ENCODE results near the gene PIK3R4. TPM values are rescaled to one million over a fixed set of nuclear protein-coding genes. Genes with fewer than 3 reads are reported as not detected.

Gene PIK3R4
- total RNA-seq, 2 experiments from 2014 or later, result 34.3 to 34.9 TPM

DNA sequence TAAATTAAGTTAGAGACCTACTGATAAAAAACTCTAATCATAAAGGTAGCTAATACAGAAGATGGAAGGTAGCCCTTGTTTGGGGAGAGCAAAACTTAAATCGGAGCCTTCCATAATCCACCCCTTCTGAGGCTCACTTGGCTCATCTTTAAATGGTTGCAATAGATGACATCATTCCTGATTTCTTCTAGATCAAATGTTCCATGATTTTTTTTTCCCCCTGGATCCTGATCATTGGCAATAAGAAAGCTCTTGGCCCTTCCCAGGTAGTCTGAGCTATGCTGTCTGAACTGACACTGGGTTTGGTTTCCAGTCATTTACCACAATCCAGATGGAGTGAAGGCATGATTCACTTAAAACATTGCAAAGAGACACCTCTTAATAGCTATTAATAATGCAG, 92.5 kb downstream of the PIK3R4 start:
- ChIA-PET POLR2A (no interaction called here), CTCF (no interaction called here)

DNA sequence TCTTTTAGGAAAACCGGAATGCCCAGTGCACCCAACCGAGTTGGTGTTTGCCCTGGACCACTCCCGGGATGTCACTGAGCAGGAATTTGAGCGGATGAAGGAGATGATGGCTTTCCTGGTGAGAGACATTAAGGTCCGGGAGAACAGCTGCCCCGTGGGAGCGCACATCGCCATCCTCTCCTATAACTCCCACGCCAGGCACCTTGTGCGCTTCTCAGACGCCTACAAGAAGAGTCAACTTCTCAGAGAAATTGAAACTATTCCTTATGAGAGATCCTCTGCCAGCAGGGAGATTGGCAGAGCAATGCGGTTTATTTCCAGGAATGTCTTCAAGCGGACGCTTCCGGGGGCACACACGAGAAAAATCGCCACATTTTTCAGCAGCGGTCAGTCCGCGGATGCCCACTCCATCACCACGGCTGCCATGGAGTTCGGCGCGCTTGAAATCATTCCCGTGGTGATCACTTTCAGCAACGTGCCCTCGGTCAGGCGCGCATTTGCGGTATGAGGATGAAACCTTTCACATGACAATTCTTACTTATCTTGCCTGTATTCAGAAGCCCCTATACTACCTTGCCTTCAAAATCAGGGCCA, 97.5 kb downstream of the PIK3R4 start:
- CTCF ChIA-PET, result no interaction called here
- POLR2A ChIA-PET, result no interaction called here

DNA sequence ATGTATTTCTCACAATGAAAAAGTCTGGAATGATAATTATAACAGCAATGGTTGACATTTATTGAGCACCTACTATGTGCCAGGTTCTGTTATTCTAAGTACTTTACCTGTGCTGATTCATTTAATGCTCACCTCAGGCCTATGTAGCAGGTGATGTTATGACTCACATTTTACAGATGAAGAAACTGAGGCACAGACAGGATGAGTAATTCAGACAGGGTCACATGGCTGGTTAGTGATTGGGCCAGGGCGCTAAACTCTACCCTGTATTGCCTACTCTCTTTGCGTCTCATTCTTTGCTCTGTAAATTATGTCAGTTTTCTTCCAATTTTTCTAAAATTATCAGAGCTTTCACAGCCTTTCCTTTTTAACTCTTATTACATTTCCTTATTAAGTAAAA, 98.3 kb downstream of the PIK3R4 start:
- POLR2A ChIA-PET, result no interaction called here
- CTCF ChIA-PET, result no interaction called here

DNA sequence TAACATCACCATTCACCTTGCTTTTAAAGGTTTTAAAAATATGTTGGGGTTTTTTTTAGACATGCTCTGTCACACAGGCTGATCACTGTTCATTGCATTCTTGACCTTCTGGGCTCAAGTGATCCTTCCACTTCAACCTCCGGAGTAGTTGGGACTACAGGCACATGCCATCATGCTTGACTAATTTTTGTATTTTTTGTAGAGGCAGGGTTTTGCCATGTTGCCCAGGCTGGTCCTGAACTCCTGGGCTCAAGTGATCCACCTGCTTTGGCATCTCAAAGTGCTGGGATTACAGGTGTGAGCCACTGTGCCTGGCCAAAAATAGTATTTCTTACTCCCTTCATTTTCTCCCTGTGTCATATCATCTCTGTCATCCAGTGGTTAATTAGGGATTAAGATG, 101.4 kb downstream of the PIK3R4 start:
- ChIA-PET CTCF (no interaction called here), POLR2A (no interaction called here)

DNA sequence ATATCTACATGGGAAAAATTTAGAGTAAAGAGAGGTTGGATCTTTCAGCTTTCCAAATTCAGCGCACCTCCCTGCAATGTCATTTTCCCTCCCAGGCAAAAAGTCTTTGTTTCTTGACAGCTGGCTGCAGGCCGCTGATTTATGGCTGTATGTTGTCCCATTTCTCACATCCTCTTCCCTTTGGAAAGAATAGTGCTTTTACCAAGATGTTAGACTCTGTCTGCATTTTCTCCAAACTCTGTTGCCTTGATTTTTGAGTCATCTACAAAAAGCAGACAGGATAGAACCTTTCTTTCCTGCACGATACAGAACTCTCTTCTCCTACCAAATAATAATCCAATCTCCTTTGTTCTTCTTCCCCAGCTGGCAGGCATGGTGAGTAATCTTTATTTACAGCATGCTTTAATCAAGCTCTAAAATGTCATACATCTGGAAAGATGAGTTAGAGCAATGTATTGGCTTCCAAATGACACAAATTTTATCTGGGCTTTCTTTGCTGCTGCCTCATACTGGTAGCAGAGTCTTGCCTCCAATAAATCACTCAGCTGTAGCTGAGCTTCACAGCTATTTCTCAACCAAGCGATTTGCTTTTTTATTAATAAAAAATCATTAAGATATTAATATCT, 101.9 kb downstream of the PIK3R4 start:
- POLR2A ChIA-PET, result no interaction called here
- CTCF ChIA-PET, result no interaction called here

DNA sequence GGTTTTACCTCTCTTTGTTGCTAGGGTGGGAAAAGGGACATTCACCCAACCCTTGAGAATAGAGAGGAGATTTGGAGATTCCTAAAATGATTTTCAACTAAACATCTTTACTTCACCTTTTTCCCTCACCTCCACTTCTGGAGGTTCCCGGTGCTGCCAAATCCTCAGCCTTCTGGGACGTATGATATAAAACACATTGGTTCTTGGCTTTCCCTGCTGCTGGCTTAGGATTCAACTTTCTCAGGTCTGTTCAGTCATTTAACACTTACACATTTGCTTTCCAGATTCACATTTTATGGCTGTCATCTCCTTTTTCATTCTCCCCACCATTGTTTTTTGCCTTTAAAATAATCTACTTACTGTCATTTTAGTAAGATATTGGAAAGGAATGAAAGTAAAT, 106.6 kb downstream of the PIK3R4 start:
- ChIA-PET CTCF (no interaction called here), POLR2A (no interaction called here)

DNA sequence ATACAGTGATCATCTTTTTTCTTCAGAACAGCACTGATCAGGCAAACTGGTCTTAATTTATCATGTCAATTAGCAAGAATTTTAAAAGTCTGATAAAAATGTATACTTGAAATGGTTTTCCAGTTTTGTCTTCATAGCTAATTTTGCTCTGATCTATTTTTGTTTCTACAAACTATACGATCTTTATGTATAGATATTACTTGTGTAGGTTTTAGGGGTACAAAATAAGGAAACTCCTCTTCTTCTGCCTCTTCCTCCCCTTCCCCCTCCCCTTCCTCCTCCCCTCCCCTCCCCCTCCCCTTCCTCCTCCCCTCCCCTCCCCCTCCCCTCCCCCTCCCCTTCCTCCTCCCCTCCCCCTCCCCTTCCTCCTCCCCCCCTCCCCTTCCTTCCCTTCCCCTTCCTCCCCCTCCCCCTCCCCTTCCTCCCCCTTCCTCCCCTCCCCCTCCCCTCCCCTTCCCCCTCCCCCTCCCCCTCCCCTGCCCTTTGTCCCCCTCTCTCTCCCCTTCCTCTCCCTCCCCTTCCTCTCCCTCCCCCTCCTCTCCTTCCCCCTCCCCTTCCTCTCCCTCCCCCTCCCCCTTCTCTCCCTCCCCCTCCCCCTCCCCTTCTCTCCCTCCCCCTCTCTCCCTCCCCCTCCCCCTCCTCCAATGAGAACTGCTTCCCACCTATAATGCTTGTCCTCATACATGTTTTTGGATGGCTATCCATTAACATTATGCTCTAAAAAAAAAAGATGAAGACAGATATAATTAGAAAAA, 110.0 kb downstream of the PIK3R4 start:
- CTCF ChIA-PET, result no interaction called here
- POLR2A ChIA-PET, result no interaction called here

DNA sequence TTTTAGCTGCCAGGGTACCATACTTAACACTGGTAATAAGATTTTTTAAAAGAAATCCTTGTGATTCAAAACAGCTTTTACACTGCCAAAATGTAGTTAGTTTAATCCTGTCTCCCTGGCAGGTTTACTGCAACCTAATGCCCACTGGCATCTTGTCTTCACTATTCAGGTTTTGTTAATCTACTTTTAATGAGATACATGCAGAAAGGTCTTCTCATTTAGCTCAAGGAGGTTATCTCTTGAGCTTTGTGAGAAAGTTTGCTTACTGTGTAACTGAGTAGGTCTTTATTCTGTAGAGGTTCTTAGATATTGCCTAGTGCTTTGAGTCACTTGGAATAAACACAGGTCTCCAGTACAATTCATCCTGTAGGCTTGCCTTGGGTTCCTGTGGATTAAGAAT, 110.7 kb downstream of the PIK3R4 start:
- POLR2A ChIA-PET, result no interaction called here

DNA sequence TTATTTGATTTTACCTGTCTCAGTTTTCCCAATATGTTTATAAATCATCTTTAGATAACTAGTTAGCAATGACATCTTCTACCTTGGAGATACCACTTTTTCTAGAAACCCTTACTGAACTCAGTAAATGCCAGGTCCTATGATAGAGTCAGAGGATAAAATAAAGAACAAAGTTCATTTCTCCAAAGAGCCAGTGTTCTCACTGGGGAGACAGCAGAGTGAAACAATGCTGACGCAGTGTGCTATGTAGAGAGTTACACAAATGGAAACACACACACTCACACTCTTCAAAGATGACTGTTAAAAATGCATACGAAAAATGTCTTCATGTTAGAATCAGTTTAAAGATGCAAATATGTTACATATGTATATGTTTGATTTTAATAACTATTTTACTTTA, 111.3 kb downstream of the PIK3R4 start:
- CTCF ChIA-PET, result no interaction called here
- POLR2A ChIA-PET, result no interaction called here

More for the DNA sequence above, 110.7 kb downstream of the PIK3R4 start:
- CTCF ChIA-PET, result no interaction called here

Other genes starting within 250 kb of the PIK3R4 start
- gene COL6A6, start 229.7 kb downstream of the PIK3R4 start, total RNA-seq, result not detected
- 10 to 100 TPM; 63.4 to 63.5 TPM for gene ATP2C1, start 147.3 kb upstream of the PIK3R4 start, total RNA-seq

Measured in activated CD8-positive, alpha-beta memory T cell treated with anti-CD3 and anti-CD28 coated beads for 36 hours (primary cell).